HepG2 (cell line): ENCODE results near the gene ARHGAP30. TPM values are rescaled to one million over a fixed set of nuclear protein-coding genes. Genes with fewer than 3 reads are reported as not detected.

Experiments
- BORCS8-MEF2B ChIP-seq: sonication (generic); formaldehyde crosslinking; IDR thresholded peaks from 2 replicates; pipeline ENCODE4 v1.8.0; 2022; ENCODE audit warnings: mild to moderate bottlenecking, missing genetic modification reagents
- DR1 ChIP-seq: sonication (generic); formaldehyde crosslinking; IDR thresholded peaks from 2 replicates; pipeline ENCODE4 v1.8.0; 2021; ENCODE audit warnings: mild to moderate bottlenecking, missing genetic modification reagents, inconsistent platforms
- EHMT2 ChIP-seq: fragments of 200-600 bp; sonication (generic); IDR thresholded peaks from 2 replicates; pipeline ENCODE4 v1.7.0; 2017; ENCODE audit warnings: antibody characterized with exemption, low read depth, low read length, borderline replicate concordance
- HOXD1 ChIP-seq: sonication (generic); formaldehyde crosslinking; IDR thresholded peaks from 2 replicates; pipeline ENCODE4 v1.5.0; 2020; ENCODE audit warnings: missing genetic modification reagents
- KMT2A ChIP-seq: sonication (generic); formaldehyde crosslinking; IDR thresholded peaks from 2 replicates; pipeline ENCODE4 v1.4.0; 2020; ENCODE audit warnings: missing genetic modification reagents
- MXD4 ChIP-seq: IDR thresholded peaks from 2 replicates; pipeline ENCODE4 v1.6.1; 2016; ENCODE audit warnings: mild to moderate bottlenecking, missing biosample characterization, missing genetic modification reagents
- NCOA1 ChIP-seq: sonication (generic); formaldehyde crosslinking; IDR thresholded peaks from 2 replicates; pipeline ENCODE4 v1.9.0; 2021; ENCODE audit warnings: missing genetic modification reagents
- PAWR ChIP-seq: sonication (generic); formaldehyde crosslinking; IDR thresholded peaks from 2 replicates; pipeline ENCODE4 v1.4.0; 2020; ENCODE audit warnings: missing genetic modification reagents, mild to moderate bottlenecking, borderline replicate concordance
- PHF20 ChIP-seq: sonication (generic); formaldehyde crosslinking; IDR thresholded peaks from 2 replicates; pipeline ENCODE4 v1.5.0; 2020; ENCODE audit warnings: mild to moderate bottlenecking, missing genetic modification reagents
- POGZ ChIP-seq: sonication (generic); formaldehyde crosslinking; IDR thresholded peaks from 2 replicates; pipeline ENCODE4 v1.4.0; 2020; ENCODE audit warnings: mild to moderate bottlenecking, missing genetic modification reagents
- POLR2G ChIP-seq: fragments of 200-400 bp; formaldehyde crosslinking; IDR thresholded peaks from 2 replicates; pipeline ENCODE4 v1.6.1; 2018; ENCODE audit warnings: mild to moderate bottlenecking, low read depth, low read length, moderate library complexity
- PPARG ChIP-seq: conservative IDR thresholded peaks from 2 replicates; pipeline ENCODE4 v1.6.1; 2016; ENCODE audit warnings: missing biosample characterization, missing genetic modification reagents
- SRY ChIP-seq: sonication (generic); formaldehyde crosslinking; IDR thresholded peaks from 2 replicates; pipeline ENCODE4 v1.8.0; 2022; ENCODE audit warnings: mild to moderate bottlenecking, missing genetic modification reagents
- TBP ChIP-seq: sonication (generic); formaldehyde crosslinking; IDR thresholded peaks from 2 replicates; pipeline ENCODE4 v1.5.0; 2020; ENCODE audit warnings: missing genetic modification reagents
- ZBTB7B ChIP-seq: sonication (generic); formaldehyde crosslinking; IDR thresholded peaks from 2 replicates; pipeline ENCODE4 v1.4.0; 2020; ENCODE audit warnings: missing genetic modification reagents
- ZNF282 ChIP-seq: fragments of 450-650 bp; IDR thresholded peaks from 2 replicates; pipeline ENCODE4 v1.6.1; 2018; ENCODE audit not compliant: partially characterized antibody
- ZNF296 ChIP-seq: sonication (generic); formaldehyde crosslinking; conservative IDR thresholded peaks from 2 replicates; pipeline ENCODE4 v1.5.0; 2020; ENCODE audit warnings: mild to moderate bottlenecking, missing genetic modification reagents
- ZNF326 ChIP-seq: sonication (generic); formaldehyde crosslinking; IDR thresholded peaks from 2 replicates; pipeline ENCODE4 v1.4.0; 2020; ENCODE audit warnings: missing genetic modification reagents, borderline replicate concordance
- ZNF678 ChIP-seq: sonication (generic); formaldehyde crosslinking; IDR thresholded peaks from 2 replicates; pipeline ENCODE4 v1.4.0; 2020; ENCODE audit warnings: mild to moderate bottlenecking, missing genetic modification reagents
- polyA plus RNA-seq, 8 experiments: library from polyadenylated mRNA; depleted of rRNA in 3 of 8; stranded (reverse) in 7 of 8; unstranded in 1 of 8; fragments of >200 nt; fragmentation: Illumina TruSeq in 4 of 8; extraction: Trizol in 4 of 8; gene quantifications; 2 replicates each; pipeline versions ENCODE4 v1.2.1 to v1.2.3, GENCODE V29; 2011 to 2016; ENCODE audit warnings: low read depth in 4 of 8, missing spikeins in 1 of 8, mixed read lengths in 1 of 8; ENCODE audit not compliant: insufficient read depth in 1 of 8
- total RNA-seq, 5 experiments: library from RNA; depleted of rRNA; stranded (reverse); fragments of >200 nt; fragmentation: Illumina TruSeq; extraction: Trizol; gene quantifications; 2 replicates each; pipeline ENCODE4 v1.2.3, GENCODE V29; 2016; ENCODE audit warnings: low read depth in 1 of 5
- TF ChIP-seq, protein P1 (sequence below): sonication (generic); formaldehyde crosslinking; IDR thresholded peaks from 2 replicates; pipeline ENCODE4 v1.5.0; 2020; ENCODE audit warnings: mild to moderate bottlenecking, missing genetic modification reagents, borderline replicate concordance
- TF ChIP-seq, protein P2 (sequence below): sonication (generic); formaldehyde crosslinking; IDR thresholded peaks from 2 replicates; pipeline ENCODE4 v1.5.1; 2020; ENCODE audit warnings: missing genetic modification reagents, mild to moderate bottlenecking, borderline replicate concordance
- TF ChIP-seq, protein P3 (sequence below): sonication (generic); formaldehyde crosslinking; IDR thresholded peaks from 2 replicates; pipeline ENCODE4 v1.5.0; 2020; ENCODE audit warnings: missing genetic modification reagents, mild to moderate bottlenecking, borderline replicate concordance
- TF ChIP-seq, protein P4 (sequence below): IDR thresholded peaks from 2 replicates; pipeline ENCODE4 v1.6.1; 2016

ARHGAP30 gene
- total and polyA plus RNA-seq, 2 of the 13 experiments (the other 11 are each of a cell fraction or from before 2014, with no cell fraction given) = 0.13 to 0.20 TPM

DNA sequence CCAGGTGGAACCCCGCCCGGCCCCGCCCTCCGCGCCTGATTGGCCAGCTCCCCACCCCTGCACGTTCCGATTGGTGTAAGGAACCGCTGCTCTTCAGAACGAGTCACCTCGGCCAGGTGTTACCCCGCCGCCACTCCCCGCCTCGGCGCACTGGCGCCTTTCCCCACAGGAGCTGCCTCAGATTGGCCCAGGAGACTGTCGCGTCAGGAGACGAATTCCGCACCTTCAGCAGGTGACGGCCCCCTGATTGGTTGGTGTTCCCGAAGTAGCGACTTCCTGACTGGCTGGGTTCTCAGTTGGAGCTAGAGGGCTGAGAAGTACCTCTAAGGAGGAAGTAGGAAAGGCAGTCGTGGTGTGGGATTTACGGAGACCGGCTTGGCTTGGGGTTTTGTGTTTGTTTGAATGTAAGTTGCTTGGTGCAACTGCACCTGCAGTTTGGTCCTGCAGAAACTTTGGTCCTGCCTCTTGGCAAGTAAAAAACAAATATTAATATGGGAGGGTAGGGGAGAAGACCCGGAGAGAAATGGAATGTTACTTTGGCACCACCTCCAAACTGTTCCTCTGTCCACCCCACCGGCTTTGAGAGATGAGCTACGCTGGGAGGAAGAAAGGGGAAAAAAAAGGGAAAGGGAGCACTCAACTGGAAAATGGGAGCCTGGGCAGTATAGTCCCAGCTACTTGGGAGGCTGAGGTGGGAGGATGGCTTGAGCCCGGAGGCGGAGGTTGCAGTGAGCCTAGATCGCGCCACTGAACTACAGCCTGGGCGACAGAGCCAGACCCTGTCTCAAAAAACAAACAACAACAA is 48.3 kb downstream of the ARHGAP30 start (continued):
- TF ChIP-seq, protein P1, sequence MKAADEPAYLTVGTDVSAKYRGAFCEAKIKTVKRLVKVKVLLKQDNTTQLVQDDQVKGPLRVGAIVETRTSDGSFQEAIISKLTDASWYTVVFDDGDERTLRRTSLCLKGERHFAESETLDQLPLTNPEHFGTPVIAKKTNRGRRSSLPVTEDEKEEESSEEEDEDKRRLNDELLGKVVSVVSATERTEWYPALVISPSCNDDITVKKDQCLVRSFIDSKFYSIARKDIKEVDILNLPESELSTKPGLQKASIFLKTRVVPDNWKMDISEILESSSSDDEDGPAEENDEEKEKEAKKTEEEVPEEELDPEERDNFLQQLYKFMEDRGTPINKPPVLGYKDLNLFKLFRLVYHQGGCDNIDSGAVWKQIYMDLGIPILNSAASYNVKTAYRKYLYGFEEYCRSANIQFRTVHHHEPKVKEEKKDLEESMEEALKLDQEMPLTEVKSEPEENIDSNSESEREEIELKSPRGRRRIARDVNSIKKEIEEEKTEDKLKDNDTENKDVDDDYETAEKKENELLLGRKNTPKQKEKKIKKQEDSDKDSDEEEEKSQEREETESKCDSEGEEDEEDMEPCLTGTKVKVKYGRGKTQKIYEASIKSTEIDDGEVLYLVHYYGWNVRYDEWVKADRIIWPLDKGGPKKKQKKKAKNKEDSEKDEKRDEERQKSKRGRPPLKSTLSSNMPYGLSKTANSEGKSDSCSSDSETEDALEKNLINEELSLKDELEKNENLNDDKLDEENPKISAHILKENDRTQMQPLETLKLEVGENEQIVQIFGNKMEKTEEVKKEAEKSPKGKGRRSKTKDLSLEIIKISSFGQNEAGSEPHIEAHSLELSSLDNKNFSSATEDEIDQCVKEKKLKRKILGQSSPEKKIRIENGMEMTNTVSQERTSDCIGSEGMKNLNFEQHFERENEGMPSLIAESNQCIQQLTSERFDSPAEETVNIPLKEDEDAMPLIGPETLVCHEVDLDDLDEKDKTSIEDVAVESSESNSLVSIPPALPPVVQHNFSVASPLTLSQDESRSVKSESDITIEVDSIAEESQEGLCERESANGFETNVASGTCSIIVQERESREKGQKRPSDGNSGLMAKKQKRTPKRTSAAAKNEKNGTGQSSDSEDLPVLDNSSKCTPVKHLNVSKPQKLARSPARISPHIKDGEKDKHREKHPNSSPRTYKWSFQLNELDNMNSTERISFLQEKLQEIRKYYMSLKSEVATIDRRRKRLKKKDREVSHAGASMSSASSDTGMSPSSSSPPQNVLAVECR (CRISPR knock-in tag) = no peak
- TF ChIP-seq, protein P2, sequence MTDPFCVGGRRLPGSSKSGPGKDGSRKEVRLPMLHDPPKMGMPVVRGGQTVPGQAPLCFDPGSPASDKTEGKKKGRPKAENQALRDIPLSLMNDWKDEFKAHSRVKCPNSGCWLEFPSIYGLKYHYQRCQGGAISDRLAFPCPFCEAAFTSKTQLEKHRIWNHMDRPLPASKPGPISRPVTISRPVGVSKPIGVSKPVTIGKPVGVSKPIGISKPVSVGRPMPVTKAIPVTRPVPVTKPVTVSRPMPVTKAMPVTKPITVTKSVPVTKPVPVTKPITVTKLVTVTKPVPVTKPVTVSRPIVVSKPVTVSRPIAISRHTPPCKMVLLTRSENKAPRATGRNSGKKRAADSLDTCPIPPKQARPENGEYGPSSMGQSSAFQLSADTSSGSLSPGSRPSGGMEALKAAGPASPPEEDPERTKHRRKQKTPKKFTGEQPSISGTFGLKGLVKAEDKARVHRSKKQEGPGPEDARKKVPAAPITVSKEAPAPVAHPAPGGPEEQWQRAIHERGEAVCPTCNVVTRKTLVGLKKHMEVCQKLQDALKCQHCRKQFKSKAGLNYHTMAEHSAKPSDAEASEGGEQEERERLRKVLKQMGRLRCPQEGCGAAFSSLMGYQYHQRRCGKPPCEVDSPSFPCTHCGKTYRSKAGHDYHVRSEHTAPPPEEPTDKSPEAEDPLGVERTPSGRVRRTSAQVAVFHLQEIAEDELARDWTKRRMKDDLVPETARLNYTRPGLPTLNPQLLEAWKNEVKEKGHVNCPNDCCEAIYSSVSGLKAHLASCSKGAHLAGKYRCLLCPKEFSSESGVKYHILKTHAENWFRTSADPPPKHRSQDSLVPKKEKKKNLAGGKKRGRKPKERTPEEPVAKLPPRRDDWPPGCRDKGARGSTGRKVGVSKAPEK = no peak
- TF ChIP-seq PAWR (CRISPR knock-in tag) (no peak), PHF20 (CRISPR knock-in tag) (peak; percentile 50; the same call in 1 of the 2 replicates), ZNF296 (CRISPR knock-in tag) (no peak), SRY (CRISPR knock-in tag) (no peak), ZNF678 (no peak; the same call in 1 of the 2 replicates), MXD4 (CRISPR knock-in tag) (0 out of 2 replicates have a peak, but pooled peaks have one; percentile 40), DR1 (CRISPR knock-in tag) (0 out of 2 replicates have a peak, but pooled peaks have one; percentile 33), POGZ (CRISPR knock-in tag) (0 out of 2 replicates have a peak, but pooled peaks have one; percentile 24), PPARG (CRISPR knock-in tag) (no peak), HOXD1 (CRISPR knock-in tag) (no peak), BORCS8-MEF2B (CRISPR knock-in tag) (peak; percentile 56; the same call in 1 of the 2 replicates), NCOA1 (CRISPR knock-in tag) (no peak), POLR2G (peak; percentile 61), ZNF326 (no peak), KMT2A (no peak), ZNF282 (no peak), EHMT2 (no peak), TBP (CRISPR knock-in tag) (no peak), ZBTB7B (CRISPR knock-in tag) (no peak)
- TF ChIP-seq, protein P3, sequence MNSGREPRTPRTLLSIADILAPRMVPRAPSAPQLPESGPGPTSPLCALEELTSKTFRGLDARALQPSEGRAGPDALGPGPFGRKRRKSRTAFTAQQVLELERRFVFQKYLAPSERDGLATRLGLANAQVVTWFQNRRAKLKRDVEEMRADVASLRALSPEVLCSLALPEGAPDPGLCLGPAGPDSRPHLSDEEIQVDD (CRISPR knock-in tag) = no peak
- TF ChIP-seq, protein P4, sequence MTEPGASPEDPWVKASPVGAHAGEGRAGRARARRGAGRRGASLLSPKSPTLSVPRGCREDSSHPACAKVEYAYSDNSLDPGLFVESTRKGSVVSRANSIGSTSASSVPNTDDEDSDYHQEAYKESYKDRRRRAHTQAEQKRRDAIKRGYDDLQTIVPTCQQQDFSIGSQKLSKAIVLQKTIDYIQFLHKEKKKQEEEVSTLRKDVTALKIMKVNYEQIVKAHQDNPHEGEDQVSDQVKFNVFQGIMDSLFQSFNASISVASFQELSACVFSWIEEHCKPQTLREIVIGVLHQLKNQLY = no peak
